ENCODE measurements around the gene IMPA2. TPM values are rescaled to one million over a fixed set of nuclear protein-coding genes. Genes with fewer than 3 reads are reported as not detected.

The IMPA2 gene
- total and polyA plus RNA-seq, 2 of the 13 experiments (the other 11 are each of a cell fraction or from before 2014, with no cell fraction given), result 37.8 to 71.8 TPM

- TF ChIP-seq, protein P1, sequence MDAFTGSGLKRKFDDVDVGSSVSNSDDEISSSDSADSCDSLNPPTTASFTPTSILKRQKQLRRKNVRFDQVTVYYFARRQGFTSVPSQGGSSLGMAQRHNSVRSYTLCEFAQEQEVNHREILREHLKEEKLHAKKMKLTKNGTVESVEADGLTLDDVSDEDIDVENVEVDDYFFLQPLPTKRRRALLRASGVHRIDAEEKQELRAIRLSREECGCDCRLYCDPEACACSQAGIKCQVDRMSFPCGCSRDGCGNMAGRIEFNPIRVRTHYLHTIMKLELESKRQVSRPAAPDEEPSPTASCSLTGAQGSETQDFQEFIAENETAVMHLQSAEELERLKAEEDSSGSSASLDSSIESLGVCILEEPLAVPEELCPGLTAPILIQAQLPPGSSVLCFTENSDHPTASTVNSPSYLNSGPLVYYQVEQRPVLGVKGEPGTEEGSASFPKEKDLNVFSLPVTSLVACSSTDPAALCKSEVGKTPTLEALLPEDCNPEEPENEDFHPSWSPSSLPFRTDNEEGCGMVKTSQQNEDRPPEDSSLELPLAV (CRISPR knock-in tag; conservative IDR thresholded peaks at IDR 0.05; ENCODE audit: low read depth), result no peak
- TF ChIP-seq GMEB1 (CRISPR knock-in tag; IDR thresholded peaks at IDR 0.05; ENCODE audit: borderline replicate concordance), result peak; percentile 55; the same call in 1 of the 2 replicates
- TF ChIP-seq IRF2 (CRISPR knock-in tag; IDR thresholded peaks at IDR 0.05), result peak; percentile 93
- no peak for TF ChIP-seq SATB2 (CRISPR knock-in tag; IDR thresholded peaks at IDR 0.05)
- TF ChIP-seq ZNF317 (CRISPR knock-in tag; IDR thresholded peaks at IDR 0.05), result 0 out of 2 replicates have a peak, but pooled peaks have one; percentile 59
- TF ChIP-seq, protein P2, sequence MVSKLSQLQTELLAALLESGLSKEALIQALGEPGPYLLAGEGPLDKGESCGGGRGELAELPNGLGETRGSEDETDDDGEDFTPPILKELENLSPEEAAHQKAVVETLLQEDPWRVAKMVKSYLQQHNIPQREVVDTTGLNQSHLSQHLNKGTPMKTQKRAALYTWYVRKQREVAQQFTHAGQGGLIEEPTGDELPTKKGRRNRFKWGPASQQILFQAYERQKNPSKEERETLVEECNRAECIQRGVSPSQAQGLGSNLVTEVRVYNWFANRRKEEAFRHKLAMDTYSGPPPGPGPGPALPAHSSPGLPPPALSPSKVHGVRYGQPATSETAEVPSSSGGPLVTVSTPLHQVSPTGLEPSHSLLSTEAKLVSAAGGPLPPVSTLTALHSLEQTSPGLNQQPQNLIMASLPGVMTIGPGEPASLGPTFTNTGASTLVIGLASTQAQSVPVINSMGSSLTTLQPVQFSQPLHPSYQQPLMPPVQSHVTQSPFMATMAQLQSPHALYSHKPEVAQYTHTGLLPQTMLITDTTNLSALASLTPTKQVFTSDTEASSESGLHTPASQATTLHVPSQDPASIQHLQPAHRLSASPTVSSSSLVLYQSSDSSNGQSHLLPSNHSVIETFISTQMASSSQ (IDR thresholded peaks at IDR 0.05; ENCODE audit: low read depth), result peak; percentile 55; the same call in 1 of the 2 replicates
- TF ChIP-seq, protein P2 (CRISPR knock-in tag; IDR thresholded peaks at IDR 0.05; ENCODE audit: borderline replicate concordance), result 0 out of 2 replicates have a peak, but pooled peaks have one; percentile 63
- TF ChIP-seq ZNF615 (CRISPR knock-in tag; IDR thresholded peaks at IDR 0.05; ENCODE audit: borderline replicate concordance), result no peak
- TF ChIP-seq FUBP1 (CRISPR knock-in tag; IDR thresholded peaks at IDR 0.05; ENCODE audit: borderline replicate concordance), result no peak
- no peak for TF ChIP-seq ZNF207 (IDR thresholded peaks at IDR 0.05; ENCODE audit: borderline replicate concordance)
- no peak for TF ChIP-seq ZNF570 (CRISPR knock-in tag; IDR thresholded peaks at IDR 0.05; ENCODE audit: borderline replicate concordance)
- peak; percentile 49 for TF ChIP-seq ZNF644 (CRISPR knock-in tag; IDR thresholded peaks at IDR 0.05; ENCODE audit: low read depth)
- TF ChIP-seq NBN (conservative IDR thresholded peaks at IDR 0.05), result no peak
- TF ChIP-seq SMYD3 (CRISPR knock-in tag; IDR thresholded peaks at IDR 0.05), result peak; percentile 85
- no peak for TF ChIP-seq EZH2 (conservative IDR thresholded peaks at IDR 0.05; ENCODE audit: low read depth, low read length)
- no peak for TF ChIP-seq JUNB (CRISPR knock-in tag; IDR thresholded peaks at IDR 0.05; ENCODE audit: borderline replicate concordance)
- peak; percentile 92 for TF ChIP-seq ELF3 (CRISPR knock-in tag; IDR thresholded peaks at IDR 0.05)
- TF ChIP-seq KAT7 (CRISPR knock-in tag; IDR thresholded peaks at IDR 0.05; ENCODE audit: borderline replicate concordance), result peak; percentile 36; the same call in 1 of the 2 replicates
- peak; percentile 94 for TF ChIP-seq HNF4G (IDR thresholded peaks at IDR 0.05; ENCODE audit: borderline replicate concordance, low read depth, low read length)
- TF ChIP-seq HNF4G (CRISPR knock-in tag; IDR thresholded peaks at IDR 0.05; ENCODE audit: borderline replicate concordance, low read depth), result peak; percentile 80; the same call in 1 of the 2 replicates
- peak; percentile 11; the same call in 1 of the 2 replicates for TF ChIP-seq ZNF652 (CRISPR knock-in tag; IDR thresholded peaks at IDR 0.05; ENCODE audit: borderline replicate concordance, low read depth)
Measured at GRCh38 chr18:12008181-12008767, 27.0 kb downstream of the IMPA2 start (continued).

Measured in HepG2 (cell line).